Thyroid gland (tissue), 4 donors: ENCODE results near the gene AGMO. TPM values are rescaled to one million over a fixed set of nuclear protein-coding genes. Genes with fewer than 3 reads are reported as not detected.

Experiments
- DNase-seq, 2 donors: peaks; one replicate each; pipeline ENCODE4 v3.0.0-alpha.2; 2019
- H3K27ac ChIP-seq, 3 donors: fragments of 200-600 bp; sonication (generic); 1 replicate in 2 of 3; 2 replicates in 1 of 3; pipeline ENCODE4 v1.5.1; 2016 to 2019; ENCODE audit warnings: mild to moderate bottlenecking in 1 of 3, moderate library complexity in 1 of 3
- H3K27me3 ChIP-seq: fragments of 200-600 bp; sonication (generic); one replicate; pipeline ENCODE4 v1.5.1; 2019
- H3K36me3 ChIP-seq, 2 donors: fragments of 200-600 bp; sonication (generic); one replicate each; pipeline ENCODE4 v1.5.1; 2016 to 2019
- H3K4me1 ChIP-seq, 2 donors: fragments of 200-600 bp; sonication (generic); one replicate each; pipeline ENCODE4 v1.5.1; 2017 to 2019
- H3K4me3 ChIP-seq, 3 donors: fragments of 200-600 bp; sonication (generic); replicated peaks in 1 of 3; 1 replicate in 2 of 3; 2 replicates in 1 of 3; pipeline ENCODE4 v1.5.1; 2016; ENCODE audit warnings: mild to moderate bottlenecking in 1 of 3
- H3K9me3 ChIP-seq: fragments of 200-600 bp; sonication (generic); one replicate; pipeline ENCODE4 v1.5.1; 2017
- POLR2A ChIP-seq, 2 donors: fragments of 450-650 bp; IDR thresholded peaks; one replicate each; pipeline ENCODE4 v1.6.1; 2017; ENCODE audit warnings: antibody characterized with exemption in 2 of 2, mild to moderate bottlenecking in 2 of 2, moderate library complexity in 1 of 2
- WGBS, 2 donors: methylation state at CpG; one replicate each; pipeline ENCODE4 v1.1.5; 2017; 5-methylcytosine and 5-hydroxymethylcytosine counted together
- intact Hi-C: fragments of 100-400 bp; cut with DNase I; formaldehyde crosslinking; loops from one replicate; pipeline ENCODE4 v1.15.1; 2023
- total RNA-seq, 4 donors: library from RNA; depleted of rRNA; stranded (reverse); fragments of >200 nt; gene quantifications; one replicate each; pipeline ENCODE4 v1.2.3, GENCODE V29; 2016
- TF ChIP-seq, protein P1 (sequence below), 6 experiments: fragments of 200-600 bp in 3 of 6; fragments of 450-650 bp in 3 of 6; sonication (generic) in 3 of 6; IDR thresholded peaks; one replicate each; pipeline ENCODE4 v1.5.1; 2016 to 2019; ENCODE audit warnings: antibody characterized with exemption in 6 of 6, mild to moderate bottlenecking in 2 of 6, inconsistent platforms in 1 of 6, moderate library complexity in 1 of 6

Gene AGMO
- total RNA-seq, 4 donors from 2014 or later, result 0.83 to 2.0 (median 1.8) TPM

DNA sequence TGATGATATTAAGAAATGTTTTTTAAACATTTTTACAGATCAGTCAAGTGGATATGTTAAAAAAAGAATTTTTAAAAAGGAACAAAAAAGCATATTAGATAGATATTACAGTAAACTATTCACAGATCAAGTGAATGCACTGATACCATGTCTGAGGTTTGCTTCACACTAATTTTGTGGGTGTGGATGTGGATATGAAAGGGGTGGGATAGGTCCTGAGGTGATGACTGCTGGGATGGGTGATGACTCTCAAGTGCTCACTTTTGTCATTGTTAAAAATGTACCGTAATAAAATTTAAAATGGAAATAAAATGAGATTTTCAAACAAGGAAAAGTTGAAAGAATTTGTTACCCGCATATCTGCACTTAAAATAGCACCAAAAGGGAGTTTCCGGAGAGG is 54.1 kb downstream of the AGMO start:
- no peaks in the 10 kb centered on the region for H3K9me3 ChIP-seq
- H3K27ac ChIP-seq, result no peak overlapping the region
- H3K4me1 ChIP-seq, result no peaks in the 10 kb centered on the region
- intact Hi-C loops, result no loop called here
- no peaks in the 10 kb centered on the region for H3K27me3 ChIP-seq
- H3K4me3 ChIP-seq, result no peak overlapping the region
- TF ChIP-seq, protein P1, sequence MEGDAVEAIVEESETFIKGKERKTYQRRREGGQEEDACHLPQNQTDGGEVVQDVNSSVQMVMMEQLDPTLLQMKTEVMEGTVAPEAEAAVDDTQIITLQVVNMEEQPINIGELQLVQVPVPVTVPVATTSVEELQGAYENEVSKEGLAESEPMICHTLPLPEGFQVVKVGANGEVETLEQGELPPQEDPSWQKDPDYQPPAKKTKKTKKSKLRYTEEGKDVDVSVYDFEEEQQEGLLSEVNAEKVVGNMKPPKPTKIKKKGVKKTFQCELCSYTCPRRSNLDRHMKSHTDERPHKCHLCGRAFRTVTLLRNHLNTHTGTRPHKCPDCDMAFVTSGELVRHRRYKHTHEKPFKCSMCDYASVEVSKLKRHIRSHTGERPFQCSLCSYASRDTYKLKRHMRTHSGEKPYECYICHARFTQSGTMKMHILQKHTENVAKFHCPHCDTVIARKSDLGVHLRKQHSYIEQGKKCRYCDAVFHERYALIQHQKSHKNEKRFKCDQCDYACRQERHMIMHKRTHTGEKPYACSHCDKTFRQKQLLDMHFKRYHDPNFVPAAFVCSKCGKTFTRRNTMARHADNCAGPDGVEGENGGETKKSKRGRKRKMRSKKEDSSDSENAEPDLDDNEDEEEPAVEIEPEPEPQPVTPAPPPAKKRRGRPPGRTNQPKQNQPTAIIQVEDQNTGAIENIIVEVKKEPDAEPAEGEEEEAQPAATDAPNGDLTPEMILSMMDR (IDR thresholded peaks at IDR 0.05), result no peak
- no peak for TF ChIP-seq POLR2A (IDR thresholded peaks at IDR 0.05)
- no peak for DNase-seq
- no peaks in the 10 kb centered on the region for H3K36me3 ChIP-seq
- whole genome bisulfite sequencing, 2 donors, result 78 to 86% methylated on average over 3 of the region's 3 CpGs

DNA sequence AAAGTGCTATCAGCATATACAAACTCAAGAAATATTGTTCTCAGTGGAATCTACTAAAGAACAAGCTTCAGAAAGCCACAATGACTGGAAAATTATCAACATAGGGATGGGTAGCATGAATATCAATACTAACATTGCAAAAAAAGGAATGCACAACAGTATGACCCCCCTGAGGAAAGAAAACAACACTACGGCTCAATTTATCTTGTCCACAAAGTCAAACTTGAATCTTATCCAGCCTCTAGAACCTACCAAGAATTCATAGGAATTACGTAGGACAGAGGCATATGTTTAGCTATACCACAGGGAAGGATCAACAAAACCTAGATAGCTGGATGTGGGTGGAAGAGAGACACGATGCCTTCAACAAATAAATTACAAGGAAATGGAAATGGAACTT is 54.6 kb downstream of the AGMO start:
- Histone ChIP-seq H3K9me3 (no peaks in the 10 kb centered on the region), H3K27ac (no peak overlapping the region), H3K36me3 (no peaks in the 10 kb centered on the region), H3K27me3 (no peaks in the 10 kb centered on the region), H3K4me1 (no peaks in the 10 kb centered on the region), H3K4me3 (no peak overlapping the region)
- TF ChIP-seq, protein P1 (IDR thresholded peaks at IDR 0.05), result no peak
- TF ChIP-seq POLR2A (IDR thresholded peaks at IDR 0.05), result no peak
- 78 to 85% methylated on average over 3 of the region's 3 CpGs for WGBS, 2 donors
- intact Hi-C loops, result no loop called here
- DNase-seq, result no peak

DNA sequence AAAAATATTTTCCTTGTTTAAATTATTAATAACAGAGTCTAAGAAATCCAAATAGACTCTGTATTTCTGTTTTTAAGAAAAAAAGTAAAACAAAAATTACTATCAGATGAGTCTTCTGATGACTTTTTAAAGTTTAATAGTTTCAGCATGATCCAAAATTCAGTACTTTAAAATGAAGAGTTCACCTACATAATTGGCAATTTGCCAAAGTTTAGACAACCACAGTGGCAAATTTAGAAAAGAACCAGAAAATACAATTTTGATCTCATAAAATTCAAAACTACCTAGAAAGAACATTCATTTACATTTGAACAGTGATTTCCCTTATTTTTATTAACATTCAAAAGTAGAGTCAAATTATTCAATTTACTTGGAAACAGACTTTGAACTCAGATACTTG is 56.1 kb downstream of the AGMO start:
- intact Hi-C loops, result no loop called here
- no peaks in the 10 kb centered on the region for H3K36me3 ChIP-seq
- H3K4me3 ChIP-seq, result no peak overlapping the region
- TF ChIP-seq POLR2A (IDR thresholded peaks at IDR 0.05), result no peak
- TF ChIP-seq, protein P1 (IDR thresholded peaks at IDR 0.05), result no peak
- H3K9me3 ChIP-seq, result no peaks in the 10 kb centered on the region
- no peaks in the 10 kb centered on the region for H3K27me3 ChIP-seq
- H3K27ac ChIP-seq, result no peak overlapping the region
- H3K4me1 ChIP-seq, result no peaks in the 10 kb centered on the region
- DNase-seq, result no peak

DNA sequence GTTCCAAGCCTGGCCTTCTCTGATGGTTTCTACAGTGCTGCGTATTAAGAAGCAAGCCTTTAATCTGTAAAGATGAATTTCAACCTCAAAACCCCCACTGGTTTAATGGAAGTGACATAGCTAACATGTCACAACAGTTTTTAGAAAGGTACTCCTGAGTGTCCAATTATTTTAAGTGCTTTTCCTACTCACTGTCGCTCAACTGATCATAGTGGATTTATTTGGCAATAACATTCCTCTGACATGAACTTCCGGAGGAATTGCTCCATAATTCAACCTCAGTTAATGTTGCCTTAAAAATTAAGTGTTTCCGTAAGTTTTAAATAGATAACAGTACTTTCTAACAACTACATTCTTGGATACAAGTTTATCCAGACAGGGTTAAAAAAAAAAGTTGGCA is 57.5 kb downstream of the AGMO start:
- no peaks in the 10 kb centered on the region for H3K4me1 ChIP-seq
- no peaks in the 10 kb centered on the region for H3K9me3 ChIP-seq
- H3K36me3 ChIP-seq, result no peaks in the 10 kb centered on the region
- DNase-seq, result no peak
- 75 to 76% methylated on average over 4 of the region's 4 CpGs for WGBS, 2 donors
- no peak overlapping the region for H3K27ac ChIP-seq
- TF ChIP-seq POLR2A (IDR thresholded peaks at IDR 0.05), result no peak
- TF ChIP-seq, protein P1 (IDR thresholded peaks at IDR 0.05), result no peak
- H3K4me3 ChIP-seq, result no peak overlapping the region
- H3K27me3 ChIP-seq, result no peaks in the 10 kb centered on the region
- intact Hi-C loops, result no loop called here

DNA sequence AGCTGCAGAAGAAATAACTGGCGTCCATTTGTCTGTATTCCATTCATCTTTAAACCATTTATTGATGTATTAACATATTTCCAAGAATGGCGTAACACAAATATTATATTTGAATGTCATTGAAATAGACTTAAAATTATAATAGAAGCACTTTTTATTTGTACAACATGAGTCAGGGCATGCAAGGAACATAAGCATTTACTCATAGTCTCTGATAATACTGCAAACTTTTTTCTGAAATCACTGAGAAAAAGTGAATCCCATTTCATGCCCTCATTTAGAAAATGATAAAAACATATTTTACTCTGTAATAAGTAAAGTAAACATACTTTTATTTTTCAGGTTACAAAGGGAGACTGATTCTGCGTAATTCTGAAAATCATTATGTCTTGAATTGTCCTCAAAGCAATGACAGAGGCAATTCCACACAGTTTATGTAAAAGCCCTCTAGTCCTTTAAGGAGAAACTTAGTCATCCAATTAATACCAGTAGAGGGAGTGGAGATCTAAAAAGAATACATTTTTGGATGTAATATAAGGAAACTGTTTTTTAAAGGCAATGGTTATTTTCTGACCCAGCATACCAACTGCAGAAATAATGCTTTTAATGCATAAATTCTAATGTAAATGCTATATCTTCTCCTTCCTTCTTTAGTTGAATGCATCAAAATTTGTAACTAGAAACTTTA is 58.1 kb downstream of the AGMO start:
- Histone ChIP-seq H3K9me3 (no peaks in the 10 kb centered on the region), H3K36me3 (no peaks in the 10 kb centered on the region), H3K27me3 (no peaks in the 10 kb centered on the region), H3K27ac (no peak overlapping the region), H3K4me3 (no peak overlapping the region), H3K4me1 (no peaks in the 10 kb centered on the region)
- no peak for TF ChIP-seq POLR2A (IDR thresholded peaks at IDR 0.05)
- TF ChIP-seq, protein P1 (IDR thresholded peaks at IDR 0.05), result no peak
- intact Hi-C loops, result no loop called here
- DNase-seq, result no peak
- 93 to 98% methylated on average over 3 of the region's 3 CpGs for WGBS, 2 donors
